Astrocyte of the cerebellum (primary cell): ENCODE data around the gene BAIAP2L2.
"Not testable (repeated sequence)": the region's sequence is repeated elsewhere in the genome, so short reads cannot be mapped to it uniquely, and the experiment has no call there.

Experiments used
- DNase-seq: peaks from one replicate; pipeline ENCODE4 v3.0.0-alpha.2; 2011; ENCODE audit warnings: low read depth
- H3K4me3 ChIP-seq: 2 replicates; pipeline ENCODE4 v1.5.1; 2011; ENCODE audit warnings: mild to moderate bottlenecking, low read depth, low read length, moderate library complexity
- in situ Hi-C: cut with HindIII; loops from 2 replicates; pipeline ENCODE4 v1.10.0; 2017; ENCODE audit warnings: low sequenced_read_pairs
- TF ChIP-seq, protein P1 (sequence below): IDR thresholded peaks from 2 replicates; pipeline ENCODE4 v1.5.1; 2012; ENCODE audit warnings: low read length, low read depth, moderate library complexity, mild to moderate bottlenecking; ENCODE audit errors: missing control alignments

BAIAP2L2 gene

GRCh38 chr22:38080850-38081635 is 29.4 kb downstream of the BAIAP2L2 start:
- TF ChIP-seq, protein P1, sequence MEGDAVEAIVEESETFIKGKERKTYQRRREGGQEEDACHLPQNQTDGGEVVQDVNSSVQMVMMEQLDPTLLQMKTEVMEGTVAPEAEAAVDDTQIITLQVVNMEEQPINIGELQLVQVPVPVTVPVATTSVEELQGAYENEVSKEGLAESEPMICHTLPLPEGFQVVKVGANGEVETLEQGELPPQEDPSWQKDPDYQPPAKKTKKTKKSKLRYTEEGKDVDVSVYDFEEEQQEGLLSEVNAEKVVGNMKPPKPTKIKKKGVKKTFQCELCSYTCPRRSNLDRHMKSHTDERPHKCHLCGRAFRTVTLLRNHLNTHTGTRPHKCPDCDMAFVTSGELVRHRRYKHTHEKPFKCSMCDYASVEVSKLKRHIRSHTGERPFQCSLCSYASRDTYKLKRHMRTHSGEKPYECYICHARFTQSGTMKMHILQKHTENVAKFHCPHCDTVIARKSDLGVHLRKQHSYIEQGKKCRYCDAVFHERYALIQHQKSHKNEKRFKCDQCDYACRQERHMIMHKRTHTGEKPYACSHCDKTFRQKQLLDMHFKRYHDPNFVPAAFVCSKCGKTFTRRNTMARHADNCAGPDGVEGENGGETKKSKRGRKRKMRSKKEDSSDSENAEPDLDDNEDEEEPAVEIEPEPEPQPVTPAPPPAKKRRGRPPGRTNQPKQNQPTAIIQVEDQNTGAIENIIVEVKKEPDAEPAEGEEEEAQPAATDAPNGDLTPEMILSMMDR = no peak
- peak overlapping the region; percentile 15 for H3K4me3 ChIP-seq
- no peak for DNase-seq
- in situ Hi-C loops = no loop called here

DNA sequence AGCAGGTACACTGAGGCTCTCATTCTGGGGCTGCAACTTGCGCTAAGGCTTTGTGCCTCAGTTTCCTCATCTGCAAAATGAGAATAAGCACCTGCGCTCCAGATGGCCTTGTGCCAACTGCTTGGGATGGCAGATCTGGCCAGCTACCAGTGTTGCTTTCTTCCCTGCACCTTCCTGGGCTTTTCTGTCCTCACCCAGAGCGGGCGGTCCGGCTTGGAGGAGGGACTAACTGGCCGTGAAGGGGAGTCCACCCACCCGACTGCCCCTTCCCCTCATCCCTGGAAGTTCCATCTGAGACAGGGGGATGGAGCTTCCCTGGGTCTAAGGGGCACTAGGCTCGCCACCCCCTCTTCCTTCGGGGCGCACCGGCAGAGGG is 30.0 kb downstream of the BAIAP2L2 start:
- TF ChIP-seq, protein P1 = no peak
- no peak for DNase-seq
- no peak overlapping the region for H3K4me3 ChIP-seq
- in situ Hi-C loops = no loop called here

GRCh38 chr22:38079804-38080203 is 30.7 kb downstream of the BAIAP2L2 start:
- TF ChIP-seq, protein P1 = no peak
- no peak overlapping the region for H3K4me3 ChIP-seq
- in situ Hi-C loops = no loop called here
- DNase-seq = no peak

GRCh38 chr22:38079208-38079607 is 31.3 kb downstream of the BAIAP2L2 start:
- DNase-seq, in situ Hi-C loops, H3K4me3 ChIP-seq: not testable (repeated sequence)

DNA sequence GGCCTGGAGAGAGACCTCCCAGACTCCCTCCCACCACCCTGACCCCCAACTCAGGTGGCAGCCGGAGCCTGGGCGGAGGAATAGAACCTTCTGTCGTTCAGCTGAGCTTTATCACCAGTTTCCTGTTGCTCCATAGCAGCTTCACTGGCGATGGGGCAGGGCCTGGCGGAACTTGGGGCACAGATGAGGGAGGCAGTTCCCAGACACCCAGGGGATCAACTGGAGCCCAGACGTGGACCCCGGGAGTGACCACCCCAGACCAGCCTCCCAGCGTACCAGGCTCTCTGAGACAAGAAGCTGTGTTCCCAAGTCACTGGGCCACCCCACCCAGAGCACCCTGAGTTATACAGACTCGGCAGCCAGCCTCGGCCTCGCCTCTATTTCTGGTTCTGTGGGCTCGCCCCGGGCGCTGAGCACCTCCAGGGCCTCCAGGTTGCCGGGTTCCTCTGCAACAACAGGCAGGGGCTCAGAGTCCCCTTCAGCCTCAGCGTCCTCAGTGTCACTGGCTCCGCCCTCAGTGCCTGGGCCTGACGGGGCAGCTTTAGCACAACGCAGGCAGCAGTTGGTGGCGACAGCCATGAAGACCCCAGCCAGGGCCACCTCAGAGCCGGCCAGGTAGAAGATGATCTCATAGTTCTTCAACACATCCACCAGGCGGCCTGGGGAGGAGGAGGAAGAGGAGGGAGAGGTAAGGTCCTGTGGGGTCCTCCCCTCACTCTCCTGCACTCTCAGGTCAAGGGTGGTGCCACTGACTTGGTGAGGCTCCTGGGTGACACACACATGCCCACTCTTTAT is 32.2 kb downstream of the BAIAP2L2 start:
- in situ Hi-C loops = no loop called here
- TF ChIP-seq, protein P1 = no peak
- DNase-seq = no peak
- no peak overlapping the region for H3K4me3 ChIP-seq

- TF ChIP-seq, protein P1 = no peak
- in situ Hi-C loops = no loop called here
- no peak for DNase-seq
- H3K4me3 ChIP-seq = no peak overlapping the region
Measured at GRCh38 chr22:38077595-38077994, 32.9 kb downstream of the BAIAP2L2 start.

- no peak for DNase-seq
- H3K4me3 ChIP-seq = no peak overlapping the region
- TF ChIP-seq, protein P1 = no peak
- in situ Hi-C loops = no loop called here
Measured at GRCh38 chr22:38077096-38077495, 33.4 kb downstream of the BAIAP2L2 start.
